Urinary bladder (tissue), 4 donors: ENCODE measurements around the gene ESYT3. TPM values are rescaled to one million over a fixed set of nuclear protein-coding genes. Genes with fewer than 3 reads are reported as not detected.
"Not testable (repeated sequence)": the region's sequence is repeated elsewhere in the genome, so short reads cannot be mapped to it uniquely, and the experiment has no call there.

Experiments
- DNase-seq: peaks from one replicate; pipeline ENCODE4 v3.0.0-alpha.2; 2015; ENCODE audit errors: extremely low spot score
- H3K27ac ChIP-seq: one replicate; pipeline ENCODE4 v1.5.1; 2013; ENCODE audit warnings: low read depth, mild to moderate bottlenecking, moderate library complexity
- H3K36me3 ChIP-seq: one replicate; pipeline ENCODE4 v1.6.1; 2013; ENCODE audit warnings: mild to moderate bottlenecking, moderate library complexity; ENCODE audit not compliant: insufficient read depth
- H3K4me1 ChIP-seq: one replicate; pipeline ENCODE4 v1.6.1; 2013; ENCODE audit warnings: mild to moderate bottlenecking, moderate library complexity; ENCODE audit not compliant: insufficient read depth
- H3K4me3 ChIP-seq: one replicate; pipeline ENCODE4 v1.5.1; 2013; ENCODE audit warnings: low read depth, low read length
- WGBS: extraction: QIAGEN DNeasy Blood & Tissue Kit; methylation state at CpG from one replicate; pipeline ENCODE4 v1.1.7; 2013; 5-methylcytosine and 5-hydroxymethylcytosine counted together
- polyA plus RNA-seq: library from polyadenylated mRNA; stranded (reverse); fragments of 200-250 nt; gene quantifications from one replicate; pipeline ENCODE4 v1.2.3, GENCODE V29; 2013
- total RNA-seq: library from RNA; depleted of rRNA; stranded (reverse); fragments of >200 nt; gene quantifications from one replicate; pipeline ENCODE4 v1.2.3, GENCODE V29; 2014
- donor health status: healthy with polysubstance abuse.
- donor health status: healthy.

ESYT3 gene
- total and polyA plus RNA-seq, 2 donors: 2.4 to 3.2 TPM

DNA sequence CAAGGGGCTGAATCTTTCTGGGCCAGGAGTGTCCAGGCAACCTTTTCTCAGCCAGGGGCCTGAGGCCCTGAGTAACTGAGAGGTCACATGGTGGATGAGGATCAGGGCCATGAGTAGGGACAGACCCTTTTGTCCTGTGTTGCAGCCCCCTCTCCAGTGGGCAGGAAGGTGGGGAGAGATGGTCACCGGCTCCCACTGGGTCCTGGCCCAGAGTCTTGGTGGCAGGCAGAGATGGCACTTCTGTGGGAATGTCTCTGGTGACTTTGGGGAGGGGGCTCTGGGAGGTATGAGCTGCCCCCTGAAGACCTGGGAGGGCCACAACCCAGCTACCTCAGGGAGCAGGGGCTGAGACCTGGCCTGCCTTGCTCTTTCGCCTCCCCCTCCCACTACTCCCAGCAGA is 6.8 kb downstream of the ESYT3 start:
- Histone ChIP-seq H3K4me1 (no peaks in the 10 kb centered on the region), H3K36me3 (no peaks in the 10 kb centered on the region), H3K27ac (no peak overlapping the region), H3K4me3 (no peak overlapping the region)
- no peak for DNase-seq
- WGBS: 95% methylated on average over 2 of the region's 2 CpGs

DNA sequence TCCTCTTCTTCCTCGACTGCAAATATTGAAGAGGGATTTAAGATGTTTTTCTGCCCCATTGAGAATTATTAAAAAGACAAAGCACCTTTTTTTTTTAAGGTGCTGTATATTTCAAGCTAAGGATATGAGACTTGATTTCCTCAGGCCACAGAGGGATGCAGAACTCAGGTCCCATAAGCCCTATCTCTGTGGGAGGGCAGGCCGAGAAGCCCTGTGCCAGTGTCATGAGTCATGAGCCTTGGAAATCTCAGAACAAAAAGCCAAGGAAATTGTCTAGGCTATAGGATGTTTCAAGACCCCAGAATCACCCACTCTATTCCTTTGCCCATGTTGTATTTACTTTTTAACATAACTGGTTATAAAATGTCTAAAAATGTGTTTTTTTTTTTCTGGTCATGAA is 7.3 kb downstream of the ESYT3 start:
- no peaks in the 10 kb centered on the region for H3K36me3 ChIP-seq
- H3K4me3 ChIP-seq: no peak overlapping the region
- H3K4me1 ChIP-seq: no peaks in the 10 kb centered on the region
- no peak for DNase-seq
- 72% methylated on average over 2 of the region's 2 CpGs for WGBS
- H3K27ac ChIP-seq: no peak overlapping the region

DNA sequence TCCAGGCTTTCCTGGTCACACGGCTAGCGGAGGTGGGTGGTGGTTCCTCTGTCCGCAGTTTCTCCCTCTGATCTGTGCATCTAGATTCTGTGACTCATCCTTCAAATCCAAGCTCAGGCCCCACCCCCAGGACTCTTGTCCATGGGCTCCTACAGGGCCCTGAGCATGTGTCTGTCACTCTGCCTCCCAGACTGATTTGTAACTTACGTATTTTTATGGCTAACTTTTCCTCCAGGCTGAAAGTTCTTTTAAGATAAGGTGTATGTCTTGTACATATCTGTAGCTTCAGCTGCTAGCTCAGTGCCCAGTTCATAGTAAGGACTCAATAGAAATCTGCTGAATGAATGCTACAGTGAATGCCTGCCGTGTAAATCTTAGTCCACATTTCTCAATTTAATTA is 8.0 kb downstream of the ESYT3 start:
- H3K4me3 ChIP-seq: no peak overlapping the region
- WGBS: 74% methylated on average over 5 of the region's 5 CpGs
- H3K4me1 ChIP-seq: no peaks in the 10 kb centered on the region
- no peak for DNase-seq
- no peak overlapping the region for H3K27ac ChIP-seq
- H3K36me3 ChIP-seq: no peaks in the 10 kb centered on the region

DNA sequence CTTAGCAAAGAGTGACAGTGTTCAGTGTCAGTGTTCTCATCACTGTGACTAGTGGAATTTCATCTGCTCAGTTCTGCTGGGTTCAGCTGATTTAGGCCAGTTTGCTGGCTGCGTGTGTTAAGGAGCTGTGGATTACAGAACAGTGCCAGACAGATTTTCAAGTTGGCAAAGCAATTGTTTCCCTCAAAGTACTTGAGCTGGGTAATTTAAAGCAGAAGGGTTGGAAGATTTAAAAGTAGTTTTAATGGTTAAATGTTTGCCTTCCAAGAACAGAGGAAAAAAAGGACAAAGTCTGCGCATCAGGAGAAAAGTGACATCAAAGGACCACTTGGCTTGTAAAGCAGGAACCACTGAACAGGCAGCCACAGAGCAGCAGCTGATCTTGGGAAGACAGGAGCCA is 8.7 kb downstream of the ESYT3 start:
- no peak for DNase-seq
- Histone ChIP-seq H3K27ac (no peak overlapping the region), H3K4me1 (no peaks in the 10 kb centered on the region), H3K4me3 (no peak overlapping the region), H3K36me3 (no peaks in the 10 kb centered on the region)
- WGBS: 54% methylated on average over 2 of the region's 2 CpGs

DNA sequence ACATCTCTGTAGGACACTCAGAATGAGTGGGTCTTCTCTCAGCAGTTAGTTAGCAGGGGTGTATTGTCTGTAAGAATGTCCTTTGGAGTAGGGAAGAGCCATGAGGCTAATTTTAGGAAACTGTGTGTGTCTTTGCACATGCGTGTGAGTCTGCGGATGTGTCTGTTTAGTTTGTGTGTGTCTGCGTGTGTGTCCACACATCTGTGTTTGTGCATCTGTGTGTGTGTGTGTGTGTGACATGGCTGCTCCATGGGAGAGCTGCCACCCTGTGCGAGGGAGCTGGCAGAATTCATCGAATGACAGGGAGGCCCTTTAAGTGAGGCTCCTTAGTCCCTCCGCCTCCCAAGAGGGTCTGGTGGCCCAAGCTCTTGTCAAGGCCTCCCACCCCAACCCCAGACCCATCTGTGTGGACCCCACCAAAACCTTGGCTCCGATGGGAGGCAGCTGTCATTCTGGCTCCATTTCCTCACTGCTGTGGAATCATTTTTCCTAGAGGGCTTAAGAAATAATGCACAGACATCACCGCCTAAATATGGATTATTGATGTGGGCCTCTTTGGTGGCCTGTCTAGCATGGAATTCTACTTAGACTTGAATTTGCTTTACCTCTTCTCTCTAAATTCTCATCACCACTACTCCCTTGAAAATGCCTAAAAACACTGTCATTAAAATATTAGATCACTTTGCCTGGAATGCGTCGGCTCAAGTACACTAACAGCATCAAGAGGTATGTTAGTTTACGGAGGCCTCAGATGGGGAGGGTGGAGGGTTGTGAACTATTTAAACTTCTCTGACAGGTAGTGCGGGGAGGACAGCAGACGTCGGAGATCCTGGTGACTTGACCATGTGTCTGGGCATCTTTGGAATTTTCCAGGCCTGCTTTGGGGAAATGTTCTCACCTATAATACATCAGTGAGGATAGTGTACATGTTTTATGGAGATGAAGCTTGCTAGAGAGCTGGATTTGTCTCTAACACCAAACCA is 9.4 kb downstream of the ESYT3 start:
- Histone ChIP-seq H3K27ac (no peak overlapping the region), H3K4me1 (no peaks in the 10 kb centered on the region), H3K4me3 (no peak overlapping the region), H3K36me3 (no peaks in the 10 kb centered on the region)
- 87% methylated on average over 14 of the region's 14 CpGs for WGBS
- no peak for DNase-seq

DNA sequence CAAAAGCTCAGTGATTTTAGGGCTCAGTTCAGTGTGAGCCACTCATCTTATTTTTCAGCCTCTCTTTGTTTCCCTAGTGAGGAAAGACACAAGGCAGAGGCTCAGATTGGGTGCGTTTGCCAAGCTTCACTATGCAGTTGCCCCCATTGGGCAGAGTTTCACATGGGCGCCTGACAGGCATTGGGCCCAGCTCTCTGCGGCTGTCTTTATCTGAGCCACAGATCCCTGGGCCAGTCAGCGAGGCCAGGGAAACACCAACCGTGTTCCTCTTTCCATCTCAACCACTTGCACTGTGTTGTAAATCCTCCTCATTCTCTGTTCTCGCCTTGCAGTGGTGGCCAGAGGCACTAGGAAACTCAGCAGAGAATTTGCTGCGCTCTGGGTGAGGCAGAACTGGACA is 10.8 kb downstream of the ESYT3 start:
- H3K36me3 ChIP-seq: no peaks in the 10 kb centered on the region
- no peak overlapping the region for H3K27ac ChIP-seq
- DNase-seq: no peak
- H3K4me1 ChIP-seq: no peaks in the 10 kb centered on the region
- 86% methylated on average over 7 of the region's 7 CpGs for WGBS
- no peak overlapping the region for H3K4me3 ChIP-seq

DNA sequence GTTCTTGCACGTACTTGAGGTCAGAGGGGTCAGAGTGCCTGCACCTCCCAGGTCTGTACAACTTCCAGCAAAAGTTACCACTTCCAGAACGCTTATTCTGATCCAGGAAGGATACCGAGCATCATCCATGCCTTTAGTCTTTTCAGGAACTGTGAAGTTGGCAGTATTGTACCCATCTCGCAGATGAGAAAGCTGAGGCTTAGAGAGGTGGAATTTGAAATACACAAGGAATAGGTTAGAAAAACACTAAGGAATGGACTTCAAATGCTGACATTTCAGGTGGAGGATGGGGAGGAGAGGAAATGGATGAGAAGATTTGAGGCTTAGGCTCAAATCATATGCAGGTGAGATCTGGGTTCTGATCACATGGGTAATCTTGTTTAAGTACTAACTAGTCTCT is 11.2 kb downstream of the ESYT3 start:
- Histone ChIP-seq H3K4me3 (no peak overlapping the region), H3K36me3 (no peaks in the 10 kb centered on the region), H3K4me1 (no peaks in the 10 kb centered on the region), H3K27ac (no peak overlapping the region)
- WGBS: 91% methylated on average over 4 of the region's 4 CpGs
- DNase-seq: no peak

DNA sequence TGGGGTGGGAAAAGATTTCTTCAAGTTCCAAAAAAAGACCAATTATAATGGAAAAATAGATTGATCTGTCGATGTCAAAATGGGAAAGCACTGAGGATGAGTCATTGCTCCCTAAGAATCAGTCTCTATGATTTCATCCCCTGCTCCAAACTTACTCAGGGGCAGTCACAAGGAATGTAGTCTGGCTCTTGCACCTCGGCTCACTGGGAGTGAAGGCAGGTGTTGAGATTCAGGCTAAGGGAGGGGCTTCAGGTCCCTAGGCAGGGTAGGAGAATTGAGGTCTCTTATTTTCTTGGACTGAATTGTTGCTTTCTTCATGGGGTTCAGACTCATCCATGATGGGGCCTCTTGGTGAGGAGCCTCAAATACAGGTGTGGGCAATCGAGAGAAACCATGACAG is 14.2 kb downstream of the ESYT3 start:
- Histone ChIP-seq H3K4me1 (no peaks in the 10 kb centered on the region), H3K27ac (no peak overlapping the region), H3K36me3 (no peaks in the 10 kb centered on the region), H3K4me3 (no peak overlapping the region)
- 74% methylated on average over 3 of the region's 3 CpGs for WGBS
- no peak for DNase-seq

DNA sequence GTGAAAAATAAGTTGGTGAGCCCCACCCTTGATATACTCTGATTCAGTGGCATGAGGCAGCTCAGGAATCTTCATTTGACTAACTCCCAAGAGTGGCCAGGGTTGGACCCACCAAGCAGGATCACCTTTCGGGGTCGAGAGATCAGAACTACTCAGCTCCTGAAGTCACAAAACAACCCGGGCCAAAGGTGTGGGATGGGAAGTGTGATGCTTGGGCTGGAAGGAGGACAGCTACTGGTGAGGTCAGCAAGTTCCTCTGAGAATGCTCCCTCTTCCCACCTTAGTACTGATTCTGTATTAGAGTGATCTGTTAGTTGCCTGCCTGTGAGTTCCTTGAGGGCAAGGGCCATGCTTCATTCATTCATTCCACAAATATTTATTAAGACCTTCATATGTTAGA is 15.1 kb downstream of the ESYT3 start:
- no peaks in the 10 kb centered on the region for H3K4me1 ChIP-seq
- H3K27ac ChIP-seq: no peak overlapping the region
- WGBS: 87% methylated on average over 3 of the region's 3 CpGs
- no peak overlapping the region for H3K4me3 ChIP-seq
- H3K36me3 ChIP-seq: no peaks in the 10 kb centered on the region
- DNase-seq: no peak

DNA sequence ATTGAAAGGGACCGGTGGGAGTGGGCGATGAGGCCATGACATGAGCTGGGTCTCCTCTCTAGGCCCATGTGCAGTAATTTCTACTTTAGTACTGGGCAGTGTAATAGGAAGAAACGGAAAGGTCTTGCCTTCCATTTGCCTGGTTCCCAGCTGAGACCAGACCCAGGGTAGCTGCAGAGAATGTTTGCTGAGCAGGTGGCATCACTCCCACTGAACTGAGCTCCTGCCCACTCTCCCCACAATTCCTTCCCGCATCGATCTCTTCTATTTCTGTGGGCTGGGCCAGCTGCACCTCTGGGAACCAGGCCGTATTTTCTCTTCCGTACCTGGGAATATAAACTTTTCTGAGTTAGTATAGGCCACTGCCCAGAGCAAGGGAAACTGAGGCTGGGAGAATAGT is 15.8 kb downstream of the ESYT3 start:
- no peak for DNase-seq
- H3K4me1 ChIP-seq: no peaks in the 10 kb centered on the region
- H3K4me3 ChIP-seq: no peak overlapping the region
- H3K36me3 ChIP-seq: no peaks in the 10 kb centered on the region
- no peak overlapping the region for H3K27ac ChIP-seq
- WGBS: 90% methylated on average over 7 of the region's 7 CpGs

DNA sequence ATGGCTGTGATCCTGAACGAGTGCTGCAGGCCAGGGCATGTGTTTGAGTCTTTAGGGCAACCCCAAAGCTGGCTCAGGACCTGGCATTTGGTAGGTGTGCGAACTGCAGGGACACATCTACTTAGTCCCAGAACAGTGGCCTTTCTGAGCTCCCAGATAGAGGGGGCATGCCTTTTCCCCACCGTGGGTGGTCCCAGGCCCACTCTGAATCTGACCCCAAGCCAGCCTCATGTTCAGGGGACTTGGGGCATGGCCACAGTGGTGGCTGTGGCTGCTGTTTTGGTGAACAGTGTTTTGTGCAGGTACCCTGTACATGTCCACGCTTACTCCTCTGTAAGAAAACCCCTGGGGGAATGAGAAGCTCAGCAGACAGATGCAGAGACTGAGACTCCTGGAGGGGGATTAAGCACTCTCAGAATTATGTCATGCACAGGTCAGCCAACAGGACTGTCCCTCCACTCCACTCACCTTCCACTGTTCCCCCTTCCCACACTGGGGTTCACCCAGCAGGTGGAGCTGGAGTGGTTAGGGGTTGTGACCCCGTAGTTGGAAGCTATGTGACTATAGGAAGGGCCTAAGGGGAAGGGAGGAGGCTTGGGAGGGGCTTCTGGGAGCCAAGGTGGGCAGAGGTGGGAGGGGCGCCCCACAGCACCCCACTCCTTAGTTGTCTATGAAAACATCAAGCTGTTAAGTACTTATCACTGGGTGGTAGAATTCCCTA is 16.4 kb downstream of the ESYT3 start:
- 83% methylated on average over 6 of the region's 6 CpGs for WGBS
- DNase-seq: no peak
- no peaks in the 10 kb centered on the region for H3K36me3 ChIP-seq
- H3K4me3 ChIP-seq: no peak overlapping the region
- no peak overlapping the region for H3K27ac ChIP-seq
- H3K4me1 ChIP-seq: no peaks in the 10 kb centered on the region

DNA sequence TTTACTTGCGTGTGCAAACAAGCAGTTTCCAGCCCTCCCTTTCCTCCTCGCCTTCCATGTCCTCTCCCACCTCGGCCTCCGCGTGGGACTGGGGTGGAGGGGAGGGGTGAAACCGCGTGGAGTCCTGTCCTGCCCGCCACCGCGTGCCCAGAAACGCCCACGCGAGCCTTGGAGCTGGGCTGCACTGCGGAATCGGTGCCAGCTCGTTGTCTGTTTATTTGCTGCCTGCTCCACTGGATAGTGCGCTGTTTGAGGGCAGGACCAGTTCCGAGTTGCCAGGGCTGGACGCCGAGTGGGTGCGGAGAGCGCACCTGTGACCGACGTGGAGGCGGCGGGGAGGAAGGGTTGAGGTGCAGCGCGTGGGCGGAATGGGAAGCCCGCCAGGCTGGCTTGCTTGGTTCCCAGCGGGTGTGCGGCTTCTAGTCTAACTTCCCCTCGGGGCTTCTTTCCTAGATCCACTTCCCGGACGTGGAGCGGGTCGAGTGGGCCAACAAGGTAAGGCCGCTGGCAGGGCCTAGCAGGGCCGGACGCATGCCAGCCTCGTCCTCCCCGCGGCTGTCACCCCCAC is 17.3 kb downstream of the ESYT3 start:
- Histone ChIP-seq H3K36me3 (no peaks in the 10 kb centered on the region), H3K4me3 (no peak overlapping the region), H3K27ac (no peak overlapping the region), H3K4me1 (no peaks in the 10 kb centered on the region)
- DNase-seq: no peak
- 86% methylated on average over 43 of the region's 43 CpGs for WGBS

DNA sequence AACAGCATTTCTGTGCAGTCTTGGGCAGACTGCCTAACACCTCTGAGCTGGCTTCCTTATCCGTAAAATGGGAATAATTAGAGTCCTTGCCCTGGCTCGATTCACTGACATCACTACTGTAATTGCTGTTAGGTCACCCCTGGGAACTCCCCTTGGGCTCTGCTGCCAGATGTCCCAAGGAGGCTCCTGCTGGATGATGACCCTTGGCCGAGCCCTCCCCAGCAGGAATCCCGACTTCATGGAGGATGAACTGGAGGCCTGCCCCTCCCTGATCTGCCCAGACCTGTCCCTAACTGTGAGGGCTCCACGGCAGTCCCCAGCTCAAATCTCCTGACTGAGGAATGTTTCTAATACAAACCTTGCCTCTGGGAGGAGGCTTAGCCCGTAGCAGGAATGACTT is 18.0 kb downstream of the ESYT3 start:
- H3K27ac ChIP-seq: no peak overlapping the region
- DNase-seq: no peak
- H3K4me3 ChIP-seq: no peak overlapping the region
- no peaks in the 10 kb centered on the region for H3K36me3 ChIP-seq
- WGBS: 63% methylated on average over 6 of the region's 6 CpGs
- no peaks in the 10 kb centered on the region for H3K4me1 ChIP-seq

DNA sequence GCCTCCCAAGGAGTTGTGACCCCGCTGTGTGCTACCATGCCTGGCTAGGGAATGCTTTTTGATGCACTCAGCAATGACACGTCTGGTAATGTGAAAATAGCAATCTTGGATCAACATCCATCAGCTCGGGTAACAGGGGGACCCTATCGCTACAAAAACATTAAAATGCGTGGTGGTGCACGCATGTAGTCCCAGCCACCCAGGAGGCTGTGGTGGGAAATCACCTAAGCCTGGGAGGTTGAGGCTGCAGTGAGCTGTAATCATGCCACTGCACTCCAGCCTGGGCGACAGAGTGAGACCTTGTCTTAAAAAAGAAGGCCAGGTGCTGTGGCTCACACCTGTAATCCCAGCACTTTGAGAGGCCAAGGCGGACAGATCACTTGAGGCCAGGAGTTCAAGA is 19.5 kb downstream of the ESYT3 start:
- not testable (repeated sequence) for H3K4me3 ChIP-seq, H3K27ac ChIP-seq, DNase-seq, H3K4me1 ChIP-seq, H3K36me3 ChIP-seq
- 85% methylated on average over 8 of the region's 8 CpGs for WGBS
